IMR-90 (cell line): ENCODE measurements around the gene CYP27B1. TPM values are rescaled to one million over a fixed set of nuclear protein-coding genes. Genes with fewer than 3 reads are reported as not detected.
A peak's percentile ranks its signal among the peaks of the same experiment; 100 is the strongest.

Experiments used
- ATAC-seq: fragments of 200-7000 bp; cut with Tn5 transposase; 2 replicates; pipeline ENCODE4 v1.9.1; 2020; ENCODE audit warnings: low read depth, mild to moderate bottlenecking, moderate library complexity
- BruUV-seq: library from RNA; stranded (reverse); fragments of 400-500 nt; replicated peaks from 2 replicates; lab custom pipeline; 2021; lab: Mats Ljungman, UMichigan
- CTCF ChIA-PET: fragments of 300-600 bp; formaldehyde crosslinking; extraction: SDS; loops from one replicate; lab custom pipeline; 2021; ENCODE audit warnings: antibody characterized with exemption; lab: Yijun Ruan, JAX
- POLR2A ChIA-PET: fragments of 300-600 bp; sonication (Branson Sonifier 250); formaldehyde crosslinking; loops from one replicate; lab custom pipeline; 2022; ENCODE audit warnings: antibody characterized with exemption; ENCODE audit not compliant: unreplicated experiment; lab: Charles Lee
- DNase-seq: peaks from one replicate; pipeline ENCODE4 v3.0.0; 2013
- H2AFZ ChIP-seq: replicated peaks from 2 replicates; pipeline ENCODE3; 2013; ENCODE audit warnings: low read length, mild to moderate bottlenecking; ENCODE audit not compliant: poor library complexity
- H2AK5ac ChIP-seq: 2 replicates; pipeline ENCODE4 v1.6.1; 2013; ENCODE audit warnings: low read depth, low read length, inconsistent platforms
- H2AK9ac ChIP-seq: replicated peaks from 2 replicates; pipeline ENCODE3; 2013; ENCODE audit warnings: mild to moderate bottlenecking, low read depth, low read length, moderate library complexity; ENCODE audit not compliant: poor library complexity
- H2BK120ac ChIP-seq: 2 replicates; pipeline ENCODE4 v1.6.1; 2013; ENCODE audit warnings: low read depth, low read length, inconsistent platforms
- H2BK15ac ChIP-seq: 3 replicates; pipeline ENCODE4 v1.6.1; 2013; ENCODE audit warnings: low read depth, low read length, inconsistent platforms
- H2BK20ac ChIP-seq: 2 replicates; pipeline ENCODE4 v1.6.1; 2013; ENCODE audit warnings: low read depth, mild to moderate bottlenecking, inconsistent platforms, low read length, moderate library complexity
- H2BK5ac ChIP-seq: 2 replicates; pipeline ENCODE4 v1.6.1; 2013; ENCODE audit warnings: mild to moderate bottlenecking, low read depth, low read length, inconsistent platforms; ENCODE audit not compliant: poor library complexity, severe bottlenecking
- H3K14ac ChIP-seq: replicated peaks from 2 replicates; pipeline ENCODE4 v1.6.1; 2013; ENCODE audit warnings: low read depth, low read length, inconsistent platforms
- H3K18ac ChIP-seq: 2 replicates; pipeline ENCODE4 v1.6.1; 2013; ENCODE audit warnings: low read depth, low read length, control low read depth
- H3K23ac ChIP-seq: 2 replicates; pipeline ENCODE4 v1.6.1; 2013; ENCODE audit warnings: low read depth, low read length, inconsistent platforms
- H3K27ac ChIP-seq: 2 replicates; pipeline ENCODE4 v1.5.1; 2013; ENCODE audit warnings: mild to moderate bottlenecking, control low read depth, low read length; ENCODE audit not compliant: insufficient read depth
- H3K27me3 ChIP-seq: 2 replicates; pipeline ENCODE4 v1.6.1; 2013; ENCODE audit warnings: low read length; ENCODE audit not compliant: control insufficient read depth, insufficient read depth
- H3K36me3 ChIP-seq: 2 replicates; pipeline ENCODE4 v1.6.1; 2013; ENCODE audit warnings: low read length, mixed read lengths; ENCODE audit not compliant: control insufficient read depth, insufficient read depth
- H3K4ac ChIP-seq: 2 replicates; pipeline ENCODE4 v1.6.1; 2013; ENCODE audit warnings: low read depth, low read length, inconsistent platforms
- H3K4me1 ChIP-seq: 2 replicates; pipeline ENCODE4 v1.6.1; 2013; ENCODE audit warnings: low read length, mixed read lengths; ENCODE audit not compliant: control insufficient read depth, insufficient read depth
- H3K4me2 ChIP-seq: 2 replicates; pipeline ENCODE4 v1.6.1; 2013; ENCODE audit warnings: low read depth, mild to moderate bottlenecking, control low read depth, low read length, moderate library complexity
- H3K4me3 ChIP-seq: 2 replicates; pipeline ENCODE4 v1.5.1; 2013; ENCODE audit warnings: low read depth, mild to moderate bottlenecking, control low read depth, low read length, moderate library complexity; ENCODE audit not compliant: insufficient read depth
- H3K56ac ChIP-seq: 2 replicates; pipeline ENCODE4 v1.6.1; 2013; ENCODE audit warnings: low read length, inconsistent platforms; ENCODE audit not compliant: insufficient read depth; ENCODE audit errors: extremely low read depth
- H3K79me1 ChIP-seq, 2 experiments: 2 replicates each; pipeline ENCODE4 v1.6.1; 2013; ENCODE audit warnings: low read length in 2 of 2, inconsistent platforms in 1 of 2, low read depth in 1 of 2
- H3K9ac ChIP-seq: 2 replicates; pipeline ENCODE4 v1.6.1; 2013; ENCODE audit warnings: low read depth, low read length, control low read depth
- H3K9me1 ChIP-seq: 2 replicates; pipeline ENCODE4 v1.6.1; 2013; ENCODE audit warnings: low read length, inconsistent platforms; ENCODE audit not compliant: insufficient read depth
- H3K9me3 ChIP-seq: 2 replicates; pipeline ENCODE4 v1.6.1; 2013; ENCODE audit warnings: low read length; ENCODE audit not compliant: control insufficient read depth, insufficient read depth
- H4K20me1 ChIP-seq: 2 replicates; pipeline ENCODE4 v1.6.1; 2013; ENCODE audit warnings: low read length, inconsistent platforms; ENCODE audit not compliant: insufficient read depth
- H4K5ac ChIP-seq: 2 replicates; pipeline ENCODE4 v1.6.1; 2013; ENCODE audit warnings: mild to moderate bottlenecking, low read depth, low read length, control low read depth
- H4K8ac ChIP-seq, 2 experiments: 2 replicates each; pipeline ENCODE4 v1.6.1; 2013; ENCODE audit warnings: low read depth in 2 of 2, low read length in 2 of 2, control low read depth in 1 of 2, inconsistent platforms in 1 of 2
- H4K91ac ChIP-seq: 2 replicates; pipeline ENCODE4 v1.6.1; 2013; ENCODE audit warnings: low read depth, low read length, inconsistent platforms; ENCODE audit not compliant: insufficient read depth
- BHLHE40 ChIP-seq: fragments of 150-350 bp; IDR thresholded peaks from 2 replicates; pipeline ENCODE4 v1.6.1; 2016; ENCODE audit warnings: mild to moderate bottlenecking, low read depth, low read length
- CEBPB ChIP-seq: IDR thresholded peaks from 2 replicates; pipeline ENCODE4 v1.6.1; 2012; ENCODE audit warnings: low read depth, low read length, improper control_type of control experiment
- CHD1 ChIP-seq: IDR thresholded peaks from 2 replicates; pipeline ENCODE4 v1.6.1; 2012; ENCODE audit warnings: low read depth, low read length, improper control_type of control experiment
- CTCF ChIP-seq: conservative IDR thresholded peaks from 2 replicates; pipeline ENCODE4 v1.5.1; 2012; ENCODE audit warnings: mild to moderate bottlenecking, low read depth, low read length, improper control_type of control experiment
- ELK1 ChIP-seq: fragments of 150-350 bp; IDR thresholded peaks from 2 replicates; pipeline ENCODE4 v1.6.1; 2016; ENCODE audit warnings: low read depth, mild to moderate bottlenecking, low read length, moderate library complexity, borderline replicate concordance
- FOS ChIP-seq: fragments of 150-350 bp; IDR thresholded peaks from 2 replicates; pipeline ENCODE4 v1.6.1; 2016; ENCODE audit warnings: low read depth, low read length
- MXI1 ChIP-seq: IDR thresholded peaks from 2 replicates; pipeline ENCODE4 v1.6.1; 2012; ENCODE audit warnings: low read depth, mild to moderate bottlenecking, low read length, moderate library complexity, borderline replicate concordance
- NFE2L2 ChIP-seq: fragments of 150-350 bp; IDR thresholded peaks from 2 replicates; pipeline ENCODE4 v1.6.1; 2016; ENCODE audit warnings: low read depth, mild to moderate bottlenecking, low read length
- POLR2A ChIP-seq: IDR thresholded peaks from 2 replicates; pipeline ENCODE4 v1.6.1; 2012; ENCODE audit warnings: mild to moderate bottlenecking, low read depth, low read length
- RAD21 ChIP-seq: IDR thresholded peaks from 2 replicates; pipeline ENCODE4 v1.6.1; 2012; ENCODE audit warnings: low read length, improper control_type of control experiment
- RCOR1 ChIP-seq: IDR thresholded peaks from 2 replicates; pipeline ENCODE4 v1.6.1; 2012; ENCODE audit warnings: mild to moderate bottlenecking, low read length, improper control_type of control experiment; ENCODE audit not compliant: insufficient replicate concordance
- RFX5 ChIP-seq: IDR thresholded peaks from 2 replicates; pipeline ENCODE4 v1.8.0; 2012; ENCODE audit warnings: low read depth, mild to moderate bottlenecking, low read length, moderate library complexity
- SMC3 ChIP-seq: fragments of 150-350 bp; IDR thresholded peaks from 2 replicates; pipeline ENCODE4 v1.6.1; 2016; ENCODE audit warnings: low read depth, mild to moderate bottlenecking, antibody characterized with exemption, low read length, moderate library complexity
- USF2 ChIP-seq: fragments of 150-350 bp; IDR thresholded peaks from 2 replicates; pipeline ENCODE4 v1.6.1; 2017; ENCODE audit warnings: mild to moderate bottlenecking, antibody characterized with exemption, low read length, low read depth
- WGBS, 2 experiments: methylation state at CpG; one replicate each; pipeline versions ENCODE4 v1.1.5 to v1.1.7; 2013; ENCODE audit warnings: missing lambda C conversion rate in 2 of 2; ENCODE audit not compliant: insufficient read length in 1 of 2; ENCODE audit errors: extremely low coverage in 2 of 2; 5-methylcytosine and 5-hydroxymethylcytosine counted together
- dilution Hi-C: fragments of 300-500 bp; cut with HindIII; formaldehyde crosslinking; loops from one replicate; pipeline ENCODE4 v1.14.3; 2018; ENCODE audit warnings: low sequenced_read_pairs; ENCODE audit not compliant: unreplicated experiment
- in situ Hi-C: fragments of 300-500 bp; cut with MboI; formaldehyde crosslinking; loops from 3 replicates; pipeline ENCODE4 v1.14.3; 2019; ENCODE audit warnings: low sequenced_read_pairs, inconsistent platforms, mixed read lengths
- intact Hi-C: fragments of 100-400 bp; cut with micrococcal nuclease; formaldehyde crosslinking; loops from 2 replicates; pipeline ENCODE4 v1.10.0; 2022
- polyA plus RNA-seq, 3 experiments: library from polyadenylated mRNA; depleted of rRNA; stranded (reverse); fragments of >200 nt; gene quantifications; 2 replicates each; pipeline ENCODE4 v1.2.3, GENCODE V29; 2012; ENCODE audit warnings: low replicate concordance in 1 of 3
- total RNA-seq: library from RNA; depleted of rRNA; stranded (reverse); fragments of >200 nt; gene quantifications from 2 replicates; pipeline ENCODE4 v1.2.3, GENCODE V29; 2012

CYP27B1 gene
- total and polyA plus RNA-seq, 2 of the 4 experiments (the other 2 are of a cell fraction) = 0.36 to 1.3 TPM

GRCh38 chr12:57744777-57745484, 21.9 kb downstream of the CYP27B1 start, which contains the start of gene TSPAN31:
TSS of gene TSPAN31 (plus strand) at chr12:57745039. CDS start at chr12:57745155, 116 bp downstream.
- Histone ChIP-seq H4K8ac (peak within 1 kb of the TSS; percentile 74 to 100), H4K5ac (peak within 1 kb of the TSS; percentile 91), H4K20me1 (no peaks in the 10 kb centered on the region), H2BK15ac (peak within 1 kb of the TSS; percentile 9; the same call in 1 of the 3 replicates), H4K91ac (peak within 1 kb of the TSS; percentile 96), H3K79me1 (peaks cover 13 to 36% of the 10 kb centered on the region in 2 experiments; a peak in 3 of 4 replicates), H2BK120ac (peak within 1 kb of the TSS; percentile 83), H2BK20ac (peak within 1 kb of the TSS; percentile 28; the same call in 1 of the 2 replicates), H2AK5ac (peak within 1 kb of the TSS; percentile 98), H3K56ac (peak within 1 kb of the TSS; percentile 97), H3K18ac (peak within 1 kb of the TSS; percentile 89), H3K4ac (peak within 1 kb of the TSS; percentile 100), H3K9me3 (no peaks in the 10 kb centered on the region), H3K23ac (peak within 1 kb of the TSS; percentile 98), H3K4me3 (peak within 1 kb of the TSS; percentile 69), H3K9ac (peak within 1 kb of the TSS; percentile 90), H2AFZ (peak within 1 kb of the TSS; percentile 96), H3K4me1 (peaks cover 3% of the 10 kb centered on the region), H3K9me1 (peaks cover 6% of the 10 kb centered on the region), H3K4me2 (peak within 1 kb of the TSS; percentile 94), H3K27me3 (peaks cover 22% of the 10 kb centered on the region), H3K14ac (peak within 1 kb of the TSS; percentile 100), H3K36me3 (peaks cover 14% of the 10 kb centered on the region), H3K27ac (peak within 1 kb of the TSS; percentile 93), H2BK5ac (peak within 1 kb of the TSS; percentile 92), H2AK9ac (peak within 1 kb of the TSS; percentile 99)
- dilution Hi-C loops (no loop called here), in situ Hi-C loops (no loop called here), intact Hi-C loops (no loop called here)
- 0% methylated on average over 12 of the region's 29 CpGs; no CpG with 5 or more reads in 1 of the 2 experiments for WGBS, 2 experiments
- no TSS peak for BruUV-seq
- ATAC-seq (peak; percentile 95), DNase-seq (peak; percentile 99)
- POLR2A ChIA-PET = interaction anchor here (1.0 to 1.1 kb wide), 2 partner anchors 19 to 27 kb away, joined by 4 to 5 read pairs; partner anchors contain the start of genes EEF1AKMT3 and METTL1
- CTCF ChIA-PET = interaction anchor here (1.9 kb wide), 1 partner anchor 9 kb away, joined by 6 read pairs; no protein-coding TSS in a partner anchor
- TF ChIP-seq SMC3 = no peak
- peak; percentile 81; the same call in 1 of the 2 replicates for TF ChIP-seq POLR2A
- TF ChIP-seq RFX5 = peak; percentile 44; the same call in 1 of the 2 replicates
- TF ChIP-seq FOS = no peak
- no peak for TF ChIP-seq NFE2L2
- no peak for TF ChIP-seq RAD21
- peak; percentile 86 for TF ChIP-seq CEBPB
- no peak for TF ChIP-seq CTCF
- no peak for TF ChIP-seq USF2
- no peak for TF ChIP-seq ELK1
- no peak for TF ChIP-seq RCOR1
- no peak for TF ChIP-seq BHLHE40
- TF ChIP-seq MXI1 = no peak
- peak; percentile 81; the same call in 1 of the 2 replicates for TF ChIP-seq CHD1
